Gastrocnemius medialis (tissue), 4 donors: Measurements from ENCODE around the gene QSOX2. TPM values are rescaled to one million over a fixed set of nuclear protein-coding genes. Genes with fewer than 3 reads are reported as not detected.

ENCODE experiments used
- ATAC-seq, 2 donors: fragments of 150-250 bp; one replicate each; pipeline ENCODE4 v1.9.1; 2016
- DNase-seq, 2 donors: peaks; one replicate each; pipeline ENCODE4 v3.0.0-alpha.2; 2019
- H3K27ac ChIP-seq, 4 donors: fragments of 200-600 bp; sonication (generic); 1 replicate in 1 of 4; 2 replicates in 3 of 4; pipeline ENCODE4 v1.5.1; 2016 to 2018; ENCODE audit warnings: mild to moderate bottlenecking in 2 of 4, moderate library complexity in 1 of 4
- H3K27me3 ChIP-seq, 3 donors: fragments of 200-600 bp; sonication (generic) in 2 of 3; 1 replicate in 1 of 3; 2 replicates in 2 of 3; pipeline versions ENCODE4 v1.5.1 to v1.6.0; 2016 to 2019; ENCODE audit warnings: mild to moderate bottlenecking in 1 of 3, moderate library complexity in 1 of 3
- H3K36me3 ChIP-seq, 2 donors: fragments of 200-600 bp; sonication (generic) in 1 of 2; one replicate each; pipeline ENCODE4 v1.5.1; 2017 to 2018
- H3K4me1 ChIP-seq, 2 donors: fragments of 200-600 bp; sonication (generic) in 1 of 2; one replicate each; pipeline ENCODE4 v1.5.1; 2016 to 2017; ENCODE audit warnings: mild to moderate bottlenecking in 2 of 2
- H3K4me3 ChIP-seq, 4 donors: fragments of 200-600 bp; sonication (generic) in 3 of 4; 1 replicate in 1 of 4; 2 replicates in 3 of 4; pipeline ENCODE4 v1.5.1; 2016 to 2019; ENCODE audit warnings: mild to moderate bottlenecking in 2 of 4
- H3K9me3 ChIP-seq, 3 donors: fragments of 200-600 bp; sonication (generic) in 2 of 3; 1 replicate in 1 of 3; 2 replicates in 2 of 3; pipeline ENCODE4 v1.5.1; 2016 to 2019
- CTCF ChIP-seq, 5 experiments: fragments of 450-650 bp in 3 of 5; fragments of 200-600 bp in 2 of 5; sonication (generic) in 2 of 5; IDR thresholded peaks in 4 of 5; conservative IDR thresholded peaks in 1 of 5; 1 replicate in 4 of 5; 2 replicates in 1 of 5; pipeline ENCODE4 v1.5.1; 2016 to 2019; ENCODE audit warnings: antibody characterized with exemption in 5 of 5, mild to moderate bottlenecking in 3 of 5, moderate library complexity in 3 of 5
- POLR2A ChIP-seq, 2 donors: fragments of 450-650 bp; IDR thresholded peaks; one replicate each; pipeline ENCODE4 v1.6.1; 2017; ENCODE audit warnings: antibody characterized with exemption in 2 of 2, mild to moderate bottlenecking in 2 of 2, moderate library complexity in 2 of 2
- in situ Hi-C, 4 donors: fragments of 200-750 bp; cut with MboI; loops; one replicate each; pipeline versions ENCODE4 v1.15.0 to v1.8.0; 2017; ENCODE audit warnings: low sequenced_read_pairs in 4 of 4
- intact Hi-C: fragments of 100-400 bp; cut with DNase I; formaldehyde crosslinking; loops from one replicate; pipeline ENCODE4 v1.15.1; 2023; ENCODE audit warnings: low total_unique reads
- total RNA-seq, 4 donors: library from RNA; depleted of rRNA; stranded (reverse); fragments of >200 nt; gene quantifications; one replicate each; pipeline versions ENCODE4 v1.1.0 to v1.2.3, GENCODE V29; 2016

QSOX2 gene
- total RNA-seq, 4 donors from 2014 or later: 3.3 to 5.8 (median 5.2) TPM

- DNase-seq (no peak), ATAC-seq (no peak)
- peaks cover 41 to 51% (median 44%) of the 10 kb centered on the region in 3 donors for H3K27me3 ChIP-seq
Observed at GRCh38 chr9:136204838-136205706, 40.5 kb downstream of the QSOX2 start, which contains the start of gene LHX3. Gene LHX3, minus strand, starts transcription at chr9:136205128. Its CDS starts 116 bp downstream, at chr9:136205012.

GRCh38 chr9:136204145-136204805 is 41.3 kb downstream of the QSOX2 start:
- H3K27me3 ChIP-seq: peaks cover 49 to 59% (median 52%) of the 10 kb centered on the region in 3 donors
- ATAC-seq (no peak), DNase-seq (no peak)
- TF ChIP-seq POLR2A (IDR thresholded peaks at IDR 0.05) (no peak), CTCF (IDR thresholded peaks at IDR 0.05 in 4 of 5, conservative IDR thresholded peaks at IDR 0.05 in 1 of 5) (no peak)
- no peaks in the 10 kb centered on the region for H3K4me1 ChIP-seq
- H3K27ac ChIP-seq: no peak overlapping the region
- H3K4me3 ChIP-seq: no peak overlapping the region
- peaks cover 0 to 7% of the 10 kb centered on the region in 2 donors for H3K36me3 ChIP-seq
- H3K9me3 ChIP-seq: no peaks in the 10 kb centered on the region
- in situ Hi-C loops (no loop called here), intact Hi-C loops (no loop called here)

More at GRCh38 chr9:136204838-136205706, 40.5 kb downstream of the QSOX2 start, which contains the start of gene LHX3:
- TF ChIP-seq POLR2A (IDR thresholded peaks at IDR 0.05): no peak
- TF ChIP-seq CTCF (IDR thresholded peaks at IDR 0.05 in 4 of 5, conservative IDR thresholded peaks at IDR 0.05 in 1 of 5): no peak
- Histone ChIP-seq H3K4me3 (no peak within 1 kb of the TSS), H3K9me3 (no peaks in the 10 kb centered on the region), H3K36me3 (peaks cover 0 to 12% of the 10 kb centered on the region in 2 donors), H3K4me1 (no peaks in the 10 kb centered on the region), H3K27ac (no peak within 1 kb of the TSS)
- in situ Hi-C loops (no loop called here), intact Hi-C loops (no loop called here)

- Histone ChIP-seq H3K27ac (no peak overlapping the region), H3K36me3 (no peaks in the 10 kb centered on the region), H3K27me3 (peaks cover 53 to 64% (median 59%) of the 10 kb centered on the region in 3 donors), H3K4me3 (no peak overlapping the region), H3K4me1 (no peaks in the 10 kb centered on the region), H3K9me3 (no peaks in the 10 kb centered on the region)
- intact Hi-C loops (no loop called here), in situ Hi-C loops (no loop called here)
- ATAC-seq (no peak), DNase-seq (no peak)
- no peak for TF ChIP-seq POLR2A (IDR thresholded peaks at IDR 0.05)
- TF ChIP-seq CTCF (IDR thresholded peaks at IDR 0.05 in 4 of 5, conservative IDR thresholded peaks at IDR 0.05 in 1 of 5): no peak
Observed at GRCh38 chr9:136203408-136204144, 42.0 kb downstream of the QSOX2 start.

- H3K36me3 ChIP-seq: no peaks in the 10 kb centered on the region
- in situ Hi-C loops: no loop called here
- no peak for TF ChIP-seq POLR2A (IDR thresholded peaks at IDR 0.05)
- TF ChIP-seq CTCF (IDR thresholded peaks at IDR 0.05 in 4 of 5, conservative IDR thresholded peaks at IDR 0.05 in 1 of 5): no peak
- DNase-seq: no peak
- H3K27ac ChIP-seq: no peak overlapping the region
- no peaks in the 10 kb centered on the region for H3K4me1 ChIP-seq
- H3K9me3 ChIP-seq: no peaks in the 10 kb centered on the region
- intact Hi-C loops: no loop called here
- H3K4me3 ChIP-seq: no peak overlapping the region
- ATAC-seq: no peak
- peaks cover 61 to 72% (median 68%) of the 10 kb centered on the region in 3 donors for H3K27me3 ChIP-seq
Observed at GRCh38 chr9:136202454-136203407, 42.9 kb downstream of the QSOX2 start.
